Kidney (tissue), 14 donors: Measurements from ENCODE around the gene CISTR. TPM values are rescaled to one million over a fixed set of nuclear protein-coding genes. Genes with fewer than 3 reads are reported as not detected.
"Not testable (repeated sequence)": the region's sequence is repeated elsewhere in the genome, so short reads cannot be mapped to it uniquely, and the experiment has no call there.

Source experiments
- DNase-seq, 5 donors: peaks; one replicate each; pipeline ENCODE4 v3.0.0-alpha.2; 2013 to 2020
- FAIRE-seq: peaks from 2 replicates; lab custom pipeline; 2012; peaks lifted over from hg19 to GRCh38; lab: Jason Lieb, UNC
- H3K27ac ChIP-seq, 2 donors: one replicate each; pipeline ENCODE4 v1.7.0; 2013; ENCODE audit warnings: low read depth in 2 of 2, low read length in 2 of 2, inconsistent platforms in 1 of 2
- H3K27me3 ChIP-seq: one replicate; pipeline ENCODE4 v1.7.1; 2013; ENCODE audit warnings: low read length, inconsistent platforms; ENCODE audit not compliant: control insufficient read depth, insufficient read depth
- H3K36me3 ChIP-seq, 3 donors: one replicate each; pipeline versions ENCODE4 v1.7.0 to v1.7.1; 2013; ENCODE audit warnings: low read length in 3 of 3, control low read depth in 1 of 3, inconsistent platforms in 1 of 3; ENCODE audit not compliant: insufficient read depth in 3 of 3, control insufficient read depth in 2 of 3
- H3K4me1 ChIP-seq, 3 donors: one replicate each; pipeline versions ENCODE4 v1.7.0 to v1.7.1; 2013; ENCODE audit warnings: low read length in 3 of 3, inconsistent platforms in 1 of 3, low read depth in 1 of 3; ENCODE audit not compliant: control insufficient read depth in 2 of 3, insufficient read depth in 2 of 3
- H3K4me3 ChIP-seq, 3 donors: one replicate each; pipeline versions ENCODE4 v1.7.0 to v1.8.1; 2013; ENCODE audit warnings: low read length in 3 of 3, control low read depth in 1 of 3, inconsistent platforms in 1 of 3
- H3K9ac ChIP-seq, 3 donors: one replicate each; pipeline versions ENCODE4 v1.7.0 to v1.7.1; 2013; ENCODE audit warnings: low read length in 3 of 3, control low read depth in 1 of 3, inconsistent platforms in 1 of 3
- H3K9me3 ChIP-seq, 3 donors: one replicate each; pipeline versions ENCODE4 v1.7.0 to v1.7.1; 2013; ENCODE audit warnings: low read length in 3 of 3, control low read depth in 1 of 3, inconsistent platforms in 1 of 3; ENCODE audit not compliant: control insufficient read depth in 2 of 3, insufficient read depth in 1 of 3
- CTCF ChIP-seq: IDR thresholded peaks from 3 replicates; pipeline ENCODE4 v1.5.1; 2012; ENCODE audit warnings: mild to moderate bottlenecking, moderate library complexity, borderline replicate concordance; ENCODE audit not compliant: insufficient read depth; ENCODE audit errors: extremely low read depth
- intact Hi-C: fragments of 100-400 bp; cut with DNase I; formaldehyde crosslinking; loops from one replicate; pipeline ENCODE4 v1.11.1; 2022
- polyA plus RNA-seq: library from polyadenylated mRNA; stranded (reverse); fragments of 350-450 nt; fragmentation: Illumina TruSeq; extraction: RNeasy Lipid Tissue Mini Kit (QIAGEN cat#74804); gene quantifications from one replicate; pipeline ENCODE4 v1.2.3, GENCODE V29; 2014; ENCODE audit warnings: low read depth, low replicate concordance; ENCODE audit not compliant: insufficient read depth
- total RNA-seq: library from RNA; stranded (reverse); fragmentation: NEBNext Ultra II Directional; extraction: Animal tissue kit (Norgen Biotek cat#: 25700); gene quantifications from one replicate; pipeline ENCODE4 v1.2.1, GENCODE V29; 2021
- donor health status: control.
- donor health status: control.
- donor health status: control.
- donor health status: control.
- donor health status: control.
- donor health status: DM: yes; HTN: yes; CAD: no.
- donor health status: Normal renal cell carcinoma (clear cell type).

Gene CISTR
- total and polyA plus RNA-seq, 2 donors from 2014 or later = not detected

GRCh38 chr12:53766881-53767280 is 15.1 kb upstream of the CISTR start:
- no peak overlapping the region for H3K27ac ChIP-seq
- H3K9ac ChIP-seq = no peak overlapping the region
- no peak for DNase-seq
- no peaks in the 10 kb centered on the region for H3K4me1 ChIP-seq
- no peak for TF ChIP-seq CTCF
- no peak overlapping the region for H3K4me3 ChIP-seq
- H3K36me3 ChIP-seq = no peaks in the 10 kb centered on the region
- no peaks in the 10 kb centered on the region for H3K9me3 ChIP-seq
- intact Hi-C loops = no loop called here
- no peak for FAIRE-seq
- no peaks in the 10 kb centered on the region for H3K27me3 ChIP-seq

- DNase-seq = no peak
- Histone ChIP-seq H3K9ac (no peak overlapping the region), H3K4me3 (no peak overlapping the region), H3K27ac (no peak overlapping the region), H3K9me3 (no peaks in the 10 kb centered on the region), H3K4me1 (no peaks in the 10 kb centered on the region), H3K27me3 (no peaks in the 10 kb centered on the region), H3K36me3 (no peaks in the 10 kb centered on the region)
- FAIRE-seq = no peak
- intact Hi-C loops = no loop called here
- no peak for TF ChIP-seq CTCF
Observed at GRCh38 chr12:53765891-53766290, 14.1 kb upstream of the CISTR start.

GRCh38 chr12:53764615-53765014 is 12.8 kb upstream of the CISTR start:
- no peak for TF ChIP-seq CTCF
- FAIRE-seq (no peak), DNase-seq (no peak)
- Histone ChIP-seq H3K4me3 (no peak overlapping the region), H3K9me3 (no peaks in the 10 kb centered on the region), H3K27me3 (no peaks in the 10 kb centered on the region), H3K4me1 (no peaks in the 10 kb centered on the region), H3K27ac (no peak overlapping the region), H3K36me3 (no peaks in the 10 kb centered on the region), H3K9ac (no peak overlapping the region)
- intact Hi-C loops = no loop called here

- H3K27me3 ChIP-seq = not testable (repeated sequence)
Observed at GRCh38 chr12:53762793-53763192, 11.0 kb upstream of the CISTR start.

More at GRCh38 chr12:53762793-53763192, 11.0 kb upstream of the CISTR start:
- H3K9me3 ChIP-seq, DNase-seq, H3K4me3 ChIP-seq, H3K4me1 ChIP-seq, H3K9ac ChIP-seq, H3K27ac ChIP-seq, intact Hi-C loops, FAIRE-seq, H3K36me3 ChIP-seq: not testable (repeated sequence)
